HepG2 (cell line): ENCODE measurements around the gene ATRN. TPM values are rescaled to one million over a fixed set of nuclear protein-coding genes. Genes with fewer than 3 reads are reported as not detected.
A peak's percentile ranks its signal among the peaks of the same experiment; 100 is the strongest.

Source experiments
- ATAC-seq: fragments of 200-7000 bp; cut with Tn5 transposase; 3 replicates; pipeline ENCODE4 v1.9.1; 2020; ENCODE audit warnings: mild to moderate bottlenecking, moderate library complexity
- BruUV-seq: library from RNA; stranded (reverse); fragments of 400-500 nt; replicated peaks from 2 replicates; lab custom pipeline; 2021; lab: Mats Ljungman, UMichigan
- CTCF ChIA-PET: fragments of 300-600 bp; formaldehyde crosslinking; extraction: SDS; loops from one replicate; lab custom pipeline; 2021; ENCODE audit warnings: low total read pairs, inconsistent platforms, low intra/inter-chr PET ratio; lab: Yijun Ruan, JAX
- POLR2A ChIA-PET: fragments of 350-600 bp; sonication (Branson Sonifier 250); formaldehyde crosslinking; loops from one replicate; lab custom pipeline; 2020; ENCODE audit warnings: antibody characterized with exemption, inconsistent platforms; lab: Yijun Ruan, JAX
- DNase-seq: peaks from one replicate; pipeline ENCODE4 v3.0.0-alpha.2; 2015; ENCODE audit warnings: low spot score
- FAIRE-seq: peaks from 3 replicates; lab custom pipeline; 2011; peaks lifted over from hg19 to GRCh38; lab: Jason Lieb, UNC
- H2AFZ ChIP-seq: one replicate; pipeline ENCODE4 v1.6.1; 2011; ENCODE audit warnings: low read length, inconsistent platforms
- H3K27ac ChIP-seq: fragments of 300-600 bp; 3 replicates; pipeline ENCODE4 v1.8.0; 2011; ENCODE audit warnings: mixed run types, mild to moderate bottlenecking, mixed read lengths, low read length, inconsistent platforms; ENCODE audit not compliant: insufficient read depth; ENCODE audit errors: extremely low read length
- H3K27me3 ChIP-seq, 2 experiments: fragments of 200-600 bp in 1 of 2; 2 replicates in 1 of 2; 3 replicates in 1 of 2; pipeline versions ENCODE4 v1.6.0 to v1.8.0; 2011; ENCODE audit warnings: low read length in 2 of 2, mild to moderate bottlenecking in 2 of 2, moderate library complexity in 2 of 2, inconsistent platforms in 1 of 2; ENCODE audit not compliant: insufficient read depth in 2 of 2, control insufficient read depth in 1 of 2
- H3K36me3 ChIP-seq, 2 experiments: fragments of 200-600 bp in 1 of 2; replicated peaks in 1 of 2; 2 replicates in 1 of 2; 3 replicates in 1 of 2; pipeline versions ENCODE4 v1.5.1 to v1.8.0; 2011; ENCODE audit warnings: low read length in 2 of 2, inconsistent platforms in 1 of 2; ENCODE audit not compliant: insufficient read depth in 2 of 2, control insufficient read depth in 1 of 2
- H3K4me1 ChIP-seq: 2 replicates; pipeline ENCODE4 v1.5.1; 2012; ENCODE audit warnings: low read length, inconsistent platforms; ENCODE audit not compliant: insufficient read depth
- H3K4me2 ChIP-seq: 2 replicates; pipeline ENCODE4 v1.6.0; 2011; ENCODE audit warnings: low read depth, low read length, inconsistent platforms
- H3K4me3 ChIP-seq, 3 experiments: fragments of 200-600 bp in 1 of 3; sonication (generic), shearing (Covaris generic) in 1 of 3; replicated peaks in 1 of 3; 2 replicates each; pipeline ENCODE4 v1.5.1; 2011 to 2016; ENCODE audit warnings: low read length in 3 of 3, inconsistent platforms in 2 of 3, low read depth in 2 of 3, mild to moderate bottlenecking in 2 of 3, control low read depth in 1 of 3, mixed read lengths in 1 of 3; ENCODE audit not compliant: insufficient read depth in 1 of 3
- H3K79me2 ChIP-seq: one replicate; pipeline ENCODE4 v1.6.1; 2011; ENCODE audit warnings: low read length, inconsistent platforms; ENCODE audit not compliant: insufficient read depth
- H3K9ac ChIP-seq: 2 replicates; pipeline ENCODE4 v1.6.0; 2011; ENCODE audit warnings: mild to moderate bottlenecking, low read depth, low read length, inconsistent platforms; ENCODE audit not compliant: insufficient read depth
- H3K9me3 ChIP-seq: 2 replicates; pipeline ENCODE4 v1.5.1; 2012; ENCODE audit warnings: mild to moderate bottlenecking, low read length
- H4K20me1 ChIP-seq: 2 replicates; pipeline ENCODE4 v1.6.0; 2011; ENCODE audit warnings: inconsistent platforms, mild to moderate bottlenecking, low read length, moderate library complexity; ENCODE audit not compliant: insufficient read depth
- ADNP ChIP-seq: sonication (generic); formaldehyde crosslinking; IDR thresholded peaks from 2 replicates; pipeline ENCODE4 v1.4.0; 2020; ENCODE audit warnings: missing genetic modification reagents
- AGO1 ChIP-seq: fragments of 200-400 bp; formaldehyde crosslinking; IDR thresholded peaks from 2 replicates; pipeline ENCODE4 v1.6.1; 2017; ENCODE audit warnings: mild to moderate bottlenecking, low read depth, low read length, moderate library complexity; ENCODE audit not compliant: poor library complexity, severe bottlenecking
- CAMTA2 ChIP-seq: sonication (generic); formaldehyde crosslinking; IDR thresholded peaks from 2 replicates; pipeline ENCODE4 v1.4.0; 2020; ENCODE audit warnings: mild to moderate bottlenecking, missing genetic modification reagents, borderline replicate concordance
- HIVEP1 ChIP-seq: sonication (generic); formaldehyde crosslinking; IDR thresholded peaks from 2 replicates; pipeline ENCODE4 v1.4.0; 2020; ENCODE audit warnings: mild to moderate bottlenecking, missing genetic modification reagents
- HNF4A ChIP-seq: sonication (generic); formaldehyde crosslinking; IDR thresholded peaks from 2 replicates; pipeline ENCODE4 v1.4.0; 2020; ENCODE audit warnings: missing genetic modification reagents
- HOXD1 ChIP-seq: sonication (generic); formaldehyde crosslinking; IDR thresholded peaks from 2 replicates; pipeline ENCODE4 v1.5.0; 2020; ENCODE audit warnings: missing genetic modification reagents
- KMT2B ChIP-seq: IDR thresholded peaks from 2 replicates; pipeline ENCODE4 v1.6.1; 2016; ENCODE audit warnings: missing genetic modification reagents, missing compliant biosample characterization
- POLR2A ChIP-seq, 2 experiments: IDR thresholded peaks; 2 replicates each; pipeline ENCODE4 v1.6.1; 2011; ENCODE audit warnings: low read depth in 2 of 2, low read length in 2 of 2, mild to moderate bottlenecking in 1 of 2, moderate library complexity in 1 of 2; ENCODE audit not compliant: insufficient read depth in 1 of 2
- THAP11 ChIP-seq: IDR thresholded peaks from 2 replicates; pipeline ENCODE4 v1.6.1; 2016; ENCODE audit warnings: missing biosample characterization, missing genetic modification reagents
- ZFP62 ChIP-seq: sonication (generic); formaldehyde crosslinking; IDR thresholded peaks from 2 replicates; pipeline ENCODE4 v1.4.0; 2020; ENCODE audit warnings: missing genetic modification reagents
- ZIK1 ChIP-seq: sonication (generic); formaldehyde crosslinking; IDR thresholded peaks from 2 replicates; pipeline ENCODE4 v1.5.0; 2020; ENCODE audit warnings: mild to moderate bottlenecking, low read depth, missing genetic modification reagents, borderline replicate concordance
- ZMYM3 ChIP-seq: sonication (generic); formaldehyde crosslinking; IDR thresholded peaks from 2 replicates; pipeline ENCODE4 v1.5.1; 2020; ENCODE audit warnings: mild to moderate bottlenecking, missing genetic modification reagents
- ZNF772 ChIP-seq: sonication (generic); formaldehyde crosslinking; IDR thresholded peaks from 2 replicates; pipeline ENCODE4 v1.5.0; 2020; ENCODE audit warnings: mild to moderate bottlenecking, missing genetic modification reagents
- WGBS: methylation state at CpG from one replicate; pipeline ENCODE4 v1.1.6; 2017; ENCODE audit warnings: low lambda C conversion rate; 5-methylcytosine and 5-hydroxymethylcytosine counted together
- in situ Hi-C: cut with HindIII; loops from 2 replicates; pipeline ENCODE4 v1.10.0; 2017; ENCODE audit warnings: low pct_unique_long_range_greater_than_20kb; ENCODE audit not compliant: extremely low pct_ligation_motif_present
- intact Hi-C: fragments of 100-400 bp; cut with micrococcal nuclease; formaldehyde crosslinking; loops from one replicate; pipeline ENCODE4 v1.10.0; 2022; ENCODE audit not compliant: unreplicated experiment
- polyA plus RNA-seq, 8 experiments: library from polyadenylated mRNA; depleted of rRNA in 3 of 8; stranded (reverse) in 7 of 8; unstranded in 1 of 8; fragments of >200 nt; fragmentation: Illumina TruSeq in 4 of 8; extraction: Trizol in 4 of 8; gene quantifications; 2 replicates each; pipeline versions ENCODE4 v1.2.1 to v1.2.3, GENCODE V29; 2011 to 2016; ENCODE audit warnings: low read depth in 4 of 8, missing spikeins in 1 of 8, mixed read lengths in 1 of 8; ENCODE audit not compliant: insufficient read depth in 1 of 8
- total RNA-seq, 5 experiments: library from RNA; depleted of rRNA; stranded (reverse); fragments of >200 nt; fragmentation: Illumina TruSeq; extraction: Trizol; gene quantifications; 2 replicates each; pipeline ENCODE4 v1.2.3, GENCODE V29; 2016; ENCODE audit warnings: low read depth in 1 of 5
- TF ChIP-seq, protein P1 (sequence below): sonication (generic); IDR thresholded peaks from 2 replicates; pipeline ENCODE4 v1.6.1; 2016; ENCODE audit warnings: low read depth, borderline replicate concordance
- TF ChIP-seq, protein P2 (sequence below): sonication (generic); formaldehyde crosslinking; conservative IDR thresholded peaks from 2 replicates; pipeline ENCODE4 v1.8.0; 2022; ENCODE audit warnings: mild to moderate bottlenecking, moderate library complexity, missing genetic modification reagents

ATRN gene
- total and polyA plus RNA-seq, 2 of the 13 experiments (the other 11 are each of a cell fraction or from before 2014, with no cell fraction given) = 44.2 to 81.1 TPM

DNA sequence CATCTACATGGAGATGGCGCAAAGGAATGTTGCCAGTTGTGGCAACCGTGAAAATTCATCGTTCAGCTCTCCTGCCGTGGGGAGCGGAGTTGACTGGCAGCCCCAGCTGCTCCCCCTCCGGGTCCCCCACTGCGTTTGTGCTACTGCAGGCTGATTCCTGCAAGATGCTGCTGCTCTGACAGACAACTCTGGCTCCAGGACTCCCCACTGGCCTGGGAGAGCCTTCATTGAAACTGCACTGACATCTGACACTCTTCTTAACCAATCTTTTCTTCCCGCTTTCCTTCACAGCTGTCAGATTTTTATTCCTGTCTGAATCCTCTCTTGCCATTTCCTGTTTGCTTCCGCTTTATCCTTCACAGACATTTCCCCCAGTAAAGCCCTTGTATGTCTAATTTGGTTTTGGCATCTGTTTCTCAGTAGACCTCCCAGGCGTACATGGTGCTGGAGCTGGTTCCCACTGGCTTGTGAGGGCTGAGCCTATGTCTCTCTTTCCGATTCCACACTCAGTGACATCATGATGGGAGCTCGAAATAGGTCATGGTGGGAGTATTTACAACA, 9.5 kb upstream of the ATRN start:
- ChIA-PET POLR2A (interaction anchor here (5.7 kb wide), 1 partner anchor 10 kb away, joined by 40 read pairs; the partner anchor contains the start of gene ATRN), CTCF (no interaction called here)
- Histone ChIP-seq H4K20me1 (no peaks in the 10 kb centered on the region), H3K9ac (no peak overlapping the region), H3K9me3 (no peaks in the 10 kb centered on the region), H3K79me2 (no peaks in the 10 kb centered on the region), H3K4me1 (peaks cover 40% of the 10 kb centered on the region), H3K27me3 (peaks cover 0 to 11% of the 10 kb centered on the region in 2 experiments; a peak in 1 of 5 replicates), H3K4me3 (no peak overlapping the region), H3K4me2 (no peak overlapping the region), H3K36me3 (no peaks in the 10 kb centered on the region), H2AFZ (peak overlapping the region; percentile 32), H3K27ac (no peak overlapping the region)
- DNase-seq (no peak), FAIRE-seq (no peak), ATAC-seq (peak; percentile 16; the same call in 1 of the 3 replicates)
- intact Hi-C loops = no loop called here
- in situ Hi-C loops = no loop called here
- BruUV-seq = no TSS peak
- WGBS = 53% methylated on average over 12 of the region's 12 CpGs
- TF ChIP-seq ZFP62 (CRISPR knock-in tag) (no peak), ZNF772 (CRISPR knock-in tag) (no peak), AGO1 (no peak), CAMTA2 (CRISPR knock-in tag) (no peak)

DNA sequence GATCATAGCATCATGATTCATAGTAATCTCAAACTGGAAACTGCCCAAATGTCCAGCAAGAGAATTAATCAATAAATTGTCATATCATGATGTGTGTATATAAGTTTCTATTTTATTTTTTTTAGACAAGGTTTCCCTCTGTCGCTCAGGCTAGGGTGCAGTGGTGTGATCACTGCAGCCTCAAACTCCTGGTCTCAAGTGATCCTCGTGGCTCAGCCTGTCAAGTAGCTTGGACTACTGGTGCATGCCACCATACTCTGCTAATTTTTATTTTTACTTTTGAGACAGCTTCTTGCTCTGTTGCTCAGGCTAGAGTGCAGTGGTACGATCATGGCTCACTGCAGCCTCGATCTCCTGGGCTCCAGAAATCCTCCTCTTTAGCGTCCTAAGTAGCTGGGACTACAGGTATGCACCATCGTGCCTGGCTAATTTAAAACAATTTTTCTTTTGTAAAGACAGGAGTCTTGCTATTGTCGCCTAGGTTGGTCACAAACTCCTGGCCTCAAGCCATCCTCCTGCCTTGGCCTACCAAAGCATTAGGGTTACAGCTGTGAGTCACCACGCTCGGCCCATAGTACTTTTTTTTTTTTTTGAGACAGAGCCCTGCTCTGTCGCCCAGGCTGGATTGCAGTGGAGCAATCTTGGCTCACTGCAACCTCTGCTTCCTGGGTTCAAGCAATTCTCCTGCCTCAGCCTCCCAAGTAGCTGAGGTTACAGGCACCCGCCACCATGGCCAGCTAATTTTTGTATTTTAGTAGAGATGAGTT, 8.7 kb upstream of the ATRN start:
- POLR2A ChIA-PET = interaction anchor here (5.7 kb wide), 1 partner anchor 9 kb away, joined by 40 read pairs; the partner anchor contains the start of gene ATRN
- CTCF ChIA-PET = no interaction called here
- TF ChIP-seq HNF4A (CRISPR knock-in tag) = no peak
- 0 out of 2 replicates have a peak, but pooled peaks have one; percentile 33 for TF ChIP-seq ZMYM3 (CRISPR knock-in tag)
- no peak for TF ChIP-seq KMT2B (CRISPR knock-in tag)
- TF ChIP-seq POLR2A (IDR thresholded peaks at IDR 0.05; ENCODE audit: insufficient read depth in 1 of 2, low read depth in 2 of 2, low read length in 2 of 2) = no peak
- peak; percentile 35; the same call in 1 of the 2 replicates for TF ChIP-seq ADNP (CRISPR knock-in tag)
- 0 out of 2 replicates have a peak, but pooled peaks have one; percentile 29 for TF ChIP-seq HIVEP1 (CRISPR knock-in tag)
- TF ChIP-seq HOXD1 (CRISPR knock-in tag) = no peak
- no peak for TF ChIP-seq ZIK1 (CRISPR knock-in tag)
- TF ChIP-seq, protein P1, sequence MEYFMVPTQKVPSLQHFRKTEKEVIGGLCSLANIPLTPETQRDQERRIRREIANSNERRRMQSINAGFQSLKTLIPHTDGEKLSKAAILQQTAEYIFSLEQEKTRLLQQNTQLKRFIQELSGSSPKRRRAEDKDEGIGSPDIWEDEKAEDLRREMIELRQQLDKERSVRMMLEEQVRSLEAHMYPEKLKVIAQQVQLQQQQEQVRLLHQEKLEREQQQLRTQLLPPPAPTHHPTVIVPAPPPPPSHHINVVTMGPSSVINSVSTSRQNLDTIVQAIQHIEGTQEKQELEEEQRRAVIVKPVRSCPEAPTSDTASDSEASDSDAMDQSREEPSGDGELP = peak; percentile 52; the same call in 1 of the 2 replicates
- TF ChIP-seq, protein P2, sequence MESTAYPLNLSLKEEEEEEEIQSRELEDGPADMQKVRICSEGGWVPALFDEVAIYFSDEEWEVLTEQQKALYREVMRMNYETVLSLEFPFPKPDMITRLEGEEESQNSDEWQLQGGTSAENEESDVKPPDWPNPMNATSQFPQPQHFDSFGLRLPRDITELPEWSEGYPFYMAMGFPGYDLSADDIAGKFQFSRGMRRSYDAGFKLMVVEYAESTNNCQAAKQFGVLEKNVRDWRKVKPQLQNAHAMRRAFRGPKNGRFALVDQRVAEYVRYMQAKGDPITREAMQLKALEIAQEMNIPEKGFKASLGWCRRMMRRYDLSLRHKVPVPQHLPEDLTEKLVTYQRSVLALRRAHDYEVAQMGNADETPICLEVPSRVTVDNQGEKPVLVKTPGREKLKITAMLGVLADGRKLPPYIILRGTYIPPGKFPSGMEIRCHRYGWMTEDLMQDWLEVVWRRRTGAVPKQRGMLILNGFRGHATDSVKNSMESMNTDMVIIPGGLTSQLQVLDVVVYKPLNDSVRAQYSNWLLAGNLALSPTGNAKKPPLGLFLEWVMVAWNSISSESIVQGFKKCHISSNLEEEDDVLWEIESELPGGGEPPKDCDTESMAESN (CRISPR knock-in tag) = 0 out of 2 replicates have a peak, but pooled peaks have one; percentile 27
- no peak for TF ChIP-seq THAP11 (CRISPR knock-in tag)

More for the DNA sequence above, 8.7 kb upstream of the ATRN start:
- Histone ChIP-seq H3K4me3 (no peak overlapping the region), H3K27ac (no peak overlapping the region), H4K20me1 (no peaks in the 10 kb centered on the region), H3K27me3 (peaks cover 0 to 6% of the 10 kb centered on the region in 2 experiments; a peak in 2 of 5 replicates), H3K9me3 (no peaks in the 10 kb centered on the region), H3K4me1 (peaks cover 40% of the 10 kb centered on the region), H3K36me3 (no peaks in the 10 kb centered on the region), H3K4me2 (no peak overlapping the region), H3K9ac (no peak overlapping the region), H2AFZ (no peak overlapping the region), H3K79me2 (no peaks in the 10 kb centered on the region)
- intact Hi-C loops (no loop called here), in situ Hi-C loops (no loop called here)
- peak; percentile 40; the same call in 2 of the 3 replicates for ATAC-seq
- BruUV-seq = no TSS peak
- no peak for FAIRE-seq
- 41% methylated on average over 11 of the region's 11 CpGs for WGBS
- no peak for DNase-seq
